ENCODE data around the gene ALKBH2. TPM values are rescaled to one million over a fixed set of nuclear protein-coding genes. Genes with fewer than 3 reads are reported as not detected.

Gene ALKBH2
- total RNA-seq, 4 donors from 2014 or later: 7.3 to 18.8 (median 12.2) TPM

- no peak for TF ChIP-seq CTCF (IDR thresholded peaks at IDR 0.05; ENCODE audit: low read depth)
These were observed 27.4 kb downstream of the ALKBH2 start for GRCh38 chr12:109065853-109066193.

- TF ChIP-seq CTCF (IDR thresholded peaks at IDR 0.05; ENCODE audit: low read depth): no peak
These were observed 28.0 kb downstream of the ALKBH2 start for GRCh38 chr12:109065154-109065852.

GRCh38 chr12:109064143-109064542 lies 29.1 kb downstream of the ALKBH2 start:
- TF ChIP-seq CTCF (IDR thresholded peaks at IDR 0.05; ENCODE audit: low read depth): no peak

GRCh38 chr12:109058773-109059172 lies 34.5 kb downstream of the ALKBH2 start:
- no peak for TF ChIP-seq CTCF (IDR thresholded peaks at IDR 0.05; ENCODE audit: low read depth)

GRCh38 chr12:109057376-109057775 lies 35.9 kb downstream of the ALKBH2 start:
- TF ChIP-seq CTCF (IDR thresholded peaks at IDR 0.05; ENCODE audit: low read depth): no peak

- no peak for TF ChIP-seq CTCF (IDR thresholded peaks at IDR 0.05; ENCODE audit: low read depth)
These were observed 36.4 kb downstream of the ALKBH2 start for GRCh38 chr12:109056891-109057290.

GRCh38 chr12:109054520-109054919 lies 38.8 kb downstream of the ALKBH2 start:
- no peak for TF ChIP-seq CTCF (IDR thresholded peaks at IDR 0.05; ENCODE audit: low read depth)

All from subcutaneous adipose tissue (tissue), 4 donors.